AG04449 (cell line): ENCODE measurements around the gene ADAD1.

Source experiments
- CTCF ChIA-PET: fragments of 350-600 bp; formaldehyde crosslinking; extraction: SDS; loops from one replicate; lab custom pipeline; 2021; ENCODE audit warnings: antibody characterized with exemption; lab: Yijun Ruan, JAX
- POLR2A ChIA-PET: fragments of 400-600, 350-600 bp; formaldehyde crosslinking; extraction: SDS; loops from one replicate; lab custom pipeline; 2020; ENCODE audit warnings: antibody characterized with exemption, inconsistent platforms; lab: Yijun Ruan, JAX
- DNase-seq: peaks from one replicate; pipeline ENCODE4 v3.0.0-alpha.2; 2010; ENCODE audit warnings: low read depth, low spot score
- H3K4me3 ChIP-seq: 2 replicates; pipeline ENCODE4 v1.5.1; 2011; ENCODE audit warnings: low read depth, mild to moderate bottlenecking, control low read depth, low read length
- CTCF ChIP-seq: IDR thresholded peaks from one replicate; pipeline ENCODE4 v1.5.1; 2011; ENCODE audit warnings: mild to moderate bottlenecking, moderate library complexity, low read length, control low read depth, inconsistent platforms; ENCODE audit not compliant: insufficient read depth; ENCODE audit errors: missing control alignments

The ADAD1 gene

GRCh38 chr4:122458625-122459024 is 79.8 kb downstream of the ADAD1 start:
- CTCF ChIA-PET: no interaction called here

GRCh38 chr4:122469457-122469856 is 90.6 kb downstream of the ADAD1 start:
- CTCF ChIA-PET: no interaction called here
- no peak for DNase-seq
- no peak for TF ChIP-seq CTCF
- no peak overlapping the region for H3K4me3 ChIP-seq
- POLR2A ChIA-PET: no interaction called here

More at GRCh38 chr4:122458625-122459024, 79.8 kb downstream of the ADAD1 start:
- TF ChIP-seq CTCF: no peak
- H3K4me3 ChIP-seq: peak overlapping the region; percentile 27
- DNase-seq: no peak
- POLR2A ChIA-PET: no interaction called here

GRCh38 chr4:122475233-122475632 is 96.4 kb downstream of the ADAD1 start:
- CTCF ChIA-PET: no interaction called here
- H3K4me3 ChIP-seq: no peak overlapping the region
- POLR2A ChIA-PET: no interaction called here
- DNase-seq: no peak
- TF ChIP-seq CTCF: no peak

GRCh38 chr4:122476126-122476525 is 97.3 kb downstream of the ADAD1 start:
- POLR2A ChIA-PET: no interaction called here
- DNase-seq: no peak
- no peak for TF ChIP-seq CTCF
- H3K4me3 ChIP-seq: no peak overlapping the region
- CTCF ChIA-PET: no interaction called here

GRCh38 chr4:122476745-122477144 is 97.9 kb downstream of the ADAD1 start:
- ChIA-PET POLR2A (no interaction called here), CTCF (no interaction called here)
- DNase-seq: no peak
- H3K4me3 ChIP-seq: no peak overlapping the region
- no peak for TF ChIP-seq CTCF
